GM19099 (cell line): ENCODE data around the gene ZBTB7A.
A peak's percentile ranks its signal among the peaks of the same experiment; 100 is the strongest.

Experiments
- POLR2A ChIP-seq: IDR thresholded peaks from 3 replicates; pipeline ENCODE4 v1.6.1; 2011; ENCODE audit warnings: low read depth; ENCODE audit not compliant: insufficient read length; ENCODE audit errors: extremely low read depth

The ZBTB7A gene

DNA sequence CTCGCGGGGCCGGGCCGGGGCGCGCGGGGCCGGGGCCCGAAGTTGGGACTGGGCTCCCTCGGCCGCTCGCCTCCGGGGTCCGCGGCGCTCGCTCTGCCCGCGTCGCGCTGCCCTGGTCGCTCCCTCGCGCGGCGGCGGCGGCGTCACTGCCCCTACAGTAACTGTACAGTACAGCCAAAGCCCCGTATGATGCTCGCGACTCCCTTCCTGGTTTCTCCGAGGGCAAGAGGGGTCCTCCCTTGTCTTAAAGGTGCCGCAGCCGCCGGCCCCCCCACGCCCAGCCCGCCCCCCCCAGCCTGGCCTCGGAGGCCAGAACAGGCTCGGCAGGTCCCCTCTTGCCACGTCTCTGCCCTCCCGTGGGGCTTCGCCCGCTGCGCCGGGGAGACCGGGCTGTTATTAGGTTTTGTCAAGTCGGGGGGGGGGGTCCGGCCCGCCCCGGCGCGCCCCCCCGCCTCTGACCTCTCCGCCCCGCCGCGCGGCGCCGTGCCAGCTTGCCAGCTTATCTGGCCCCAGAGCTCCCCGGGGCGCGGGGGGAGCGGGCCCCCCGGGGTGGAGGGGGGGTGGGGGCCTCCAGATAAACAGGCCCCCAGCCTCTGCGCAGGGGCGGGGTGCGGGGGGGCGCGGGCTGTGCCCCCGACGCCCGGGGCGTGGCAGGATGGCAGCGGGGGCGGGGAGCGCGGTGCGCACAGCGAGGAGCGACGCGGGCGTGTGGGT lies at the start of gene ZBTB7A:
TSS of gene ZBTB7A (minus strand) at position 218 of the 714 bp plus-strand sequence. CDS start 11,667 bp downstream, outside the sequence.
- TF ChIP-seq POLR2A = peak; percentile 48

DNA sequence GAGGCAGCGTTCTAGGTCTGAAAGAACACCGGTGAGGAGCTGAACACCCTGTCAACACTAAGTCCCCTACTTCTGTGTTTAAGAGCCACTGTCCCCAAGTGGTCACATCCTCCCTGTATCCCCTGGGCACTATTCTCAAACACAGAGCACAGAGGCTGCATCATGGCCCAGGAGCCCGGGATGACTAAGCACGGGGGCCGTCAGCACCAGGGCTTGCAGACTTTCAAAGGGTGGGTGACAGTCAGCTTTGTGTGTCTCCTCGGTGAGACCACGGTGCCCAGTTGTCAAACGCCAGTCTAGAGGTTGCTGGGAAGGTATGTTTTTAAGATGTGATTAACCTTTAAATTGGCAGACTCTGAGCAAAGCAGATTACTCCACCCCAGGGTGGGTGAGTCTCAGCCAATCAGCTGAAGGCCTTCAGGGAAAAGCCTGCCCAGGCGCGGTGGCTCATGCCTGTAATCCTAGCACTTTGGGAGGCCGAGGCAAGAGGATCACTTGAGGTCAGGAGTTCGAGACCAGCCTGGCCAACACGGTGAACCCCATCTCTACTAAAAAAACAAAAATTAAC lies 49.2 kb upstream of the ZBTB7A start:
- no peak for TF ChIP-seq POLR2A

DNA sequence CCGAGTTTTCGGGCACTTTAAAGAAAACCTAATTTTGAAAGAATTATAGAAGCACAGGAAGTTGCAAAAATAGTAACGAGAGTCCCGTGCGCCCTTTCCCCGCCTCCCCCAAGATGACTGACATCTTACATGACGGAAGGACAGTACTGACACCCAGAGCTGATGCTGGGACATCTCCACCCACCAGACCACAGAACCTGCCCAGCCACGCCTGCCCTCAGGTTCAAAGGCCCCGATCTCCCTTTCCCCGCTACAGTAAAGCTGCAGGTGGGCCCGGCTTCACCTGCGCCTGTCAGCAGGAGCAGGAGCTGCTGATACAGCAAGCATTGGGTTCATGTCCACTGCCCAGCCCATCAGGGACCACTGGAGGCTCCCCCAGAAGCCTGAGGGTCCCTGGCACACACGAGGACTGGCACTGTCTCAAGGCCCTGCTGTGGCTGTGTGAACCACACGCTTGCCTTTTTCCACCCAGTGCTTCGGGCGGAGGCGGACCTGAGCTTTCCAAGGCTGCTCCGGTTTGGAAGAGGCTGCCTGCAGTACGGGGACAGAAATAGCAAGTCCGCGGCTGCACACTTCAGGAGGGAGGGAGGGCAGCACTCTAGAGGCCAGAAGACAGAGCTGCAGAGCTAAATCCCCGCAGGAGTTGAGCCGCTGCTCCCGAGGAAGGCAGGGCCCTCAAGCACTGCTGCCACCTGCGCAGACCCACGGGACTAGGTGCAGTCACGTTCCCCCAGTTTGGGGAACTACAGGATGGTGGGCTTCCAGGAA lies 48.5 kb upstream of the ZBTB7A start:
- TF ChIP-seq POLR2A = no peak

DNA sequence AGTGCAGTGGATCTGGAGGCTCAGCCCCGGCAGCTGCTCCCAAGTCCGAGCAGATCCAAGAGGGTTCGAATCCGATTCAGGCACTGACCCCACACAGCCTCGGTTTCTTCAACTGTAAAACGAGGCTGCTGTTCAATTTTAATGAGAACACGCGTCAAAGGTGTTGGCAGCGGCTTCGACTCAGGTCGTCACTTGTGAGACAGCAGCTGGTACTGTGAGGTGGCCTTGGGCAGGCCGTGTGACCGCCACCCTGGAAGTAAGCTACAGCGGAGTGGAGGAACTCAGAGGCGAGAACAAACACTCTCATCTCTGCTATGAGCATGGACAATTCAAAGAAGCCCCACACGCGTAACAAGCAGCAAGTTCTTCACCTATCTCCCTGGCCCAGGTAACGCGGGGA lies 47.5 kb upstream of the ZBTB7A start:
- no peak for TF ChIP-seq POLR2A

- no peak for TF ChIP-seq POLR2A
Observed at GRCh38 chr19:4113398-4114088, 46.8 kb upstream of the ZBTB7A start.

DNA sequence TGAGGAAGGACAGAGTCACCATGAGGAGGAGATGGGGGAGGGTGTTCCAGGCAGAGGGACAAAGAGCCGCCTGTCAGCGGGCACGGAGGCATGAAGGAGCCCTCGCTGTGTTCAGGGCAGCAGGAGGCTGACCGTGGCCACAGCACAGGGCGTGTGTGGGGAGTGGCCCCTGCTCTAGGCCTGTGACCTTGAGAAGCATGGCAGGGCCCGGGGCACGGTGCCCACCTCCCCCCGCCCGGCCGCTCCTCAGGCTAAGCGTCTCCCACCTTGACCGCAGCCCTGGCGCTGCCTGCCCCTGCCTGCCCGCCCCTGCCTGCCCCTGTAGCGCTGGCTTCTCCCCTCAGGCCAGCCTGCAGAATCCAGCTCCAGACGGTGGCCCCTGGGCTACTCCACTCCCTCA lies 45.7 kb upstream of the ZBTB7A start:
- no peak for TF ChIP-seq POLR2A

DNA sequence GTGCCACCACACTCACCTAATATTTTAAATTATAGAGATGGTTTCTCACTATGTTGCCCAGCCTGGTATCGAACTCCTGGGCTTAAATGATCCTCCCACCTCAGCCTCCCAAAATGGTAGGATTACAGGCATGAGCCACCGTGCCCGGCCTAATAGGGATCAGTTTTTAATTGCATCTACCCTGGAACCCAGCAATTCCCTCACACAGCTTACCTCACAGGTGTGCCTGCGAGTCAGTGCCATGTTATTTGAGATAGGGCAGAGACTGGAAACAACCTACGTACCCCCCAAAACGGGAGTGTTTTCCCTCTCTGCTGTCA lies 42.9 kb upstream of the ZBTB7A start:
- no peak for TF ChIP-seq POLR2A

- TF ChIP-seq POLR2A = no peak
Observed at GRCh38 chr19:4108767-4109625, 42.3 kb upstream of the ZBTB7A start.

GRCh38 chr19:4103080-4103433 lies 36.4 kb upstream of the ZBTB7A start:
- TF ChIP-seq POLR2A = no peak

DNA sequence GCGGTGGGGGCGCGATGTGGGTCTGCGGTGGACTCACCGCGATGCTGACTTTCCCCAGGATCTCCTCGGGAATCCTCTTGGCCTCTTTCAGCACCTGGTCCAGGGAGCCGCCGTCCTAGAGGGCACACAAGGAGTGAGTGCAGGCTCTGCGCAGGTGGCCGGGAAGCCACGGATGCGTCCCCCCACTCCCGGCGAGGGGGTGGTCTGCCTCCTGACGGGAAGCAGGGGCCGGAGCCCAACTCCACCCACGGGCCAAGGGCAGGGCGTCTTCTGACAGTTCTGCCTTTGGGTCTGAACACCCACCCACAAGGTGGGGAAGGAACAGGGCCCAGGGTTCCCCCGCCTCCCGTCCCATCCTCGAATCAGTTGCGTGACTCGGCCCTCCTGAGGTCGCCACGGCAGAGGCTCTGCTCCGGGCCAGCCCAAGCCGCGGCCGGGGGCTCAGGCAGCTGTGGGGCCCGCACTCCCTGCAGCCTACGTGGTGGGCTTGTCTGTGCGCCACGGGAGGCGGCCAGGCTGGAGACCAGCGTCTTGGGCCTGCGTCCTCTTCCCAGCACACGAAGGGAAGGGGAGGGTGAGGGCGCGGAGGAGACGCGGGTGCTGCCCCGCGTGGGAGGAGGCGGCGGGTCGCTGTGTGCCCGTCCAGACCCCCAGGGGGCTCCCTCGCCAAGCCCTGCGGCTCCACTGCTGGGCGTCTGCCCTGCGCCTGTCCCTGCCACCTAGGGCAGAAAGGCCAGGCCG lies 35.8 kb upstream of the ZBTB7A start:
- no peak for TF ChIP-seq POLR2A

DNA sequence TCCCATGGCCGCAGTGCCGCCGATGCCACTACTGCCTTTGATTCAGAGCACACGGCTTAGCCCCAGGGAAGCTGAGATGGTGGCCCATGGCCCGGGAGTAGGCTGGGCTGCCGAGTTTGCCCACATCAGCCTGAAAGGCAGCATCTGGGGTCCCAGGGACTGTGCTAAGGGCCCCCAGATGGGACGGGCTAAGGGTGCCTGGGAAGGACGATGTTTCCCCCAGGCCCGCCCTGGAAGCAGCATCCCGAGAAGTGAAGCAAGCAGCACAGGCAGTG lies 34.7 kb upstream of the ZBTB7A start:
- no peak for TF ChIP-seq POLR2A

DNA sequence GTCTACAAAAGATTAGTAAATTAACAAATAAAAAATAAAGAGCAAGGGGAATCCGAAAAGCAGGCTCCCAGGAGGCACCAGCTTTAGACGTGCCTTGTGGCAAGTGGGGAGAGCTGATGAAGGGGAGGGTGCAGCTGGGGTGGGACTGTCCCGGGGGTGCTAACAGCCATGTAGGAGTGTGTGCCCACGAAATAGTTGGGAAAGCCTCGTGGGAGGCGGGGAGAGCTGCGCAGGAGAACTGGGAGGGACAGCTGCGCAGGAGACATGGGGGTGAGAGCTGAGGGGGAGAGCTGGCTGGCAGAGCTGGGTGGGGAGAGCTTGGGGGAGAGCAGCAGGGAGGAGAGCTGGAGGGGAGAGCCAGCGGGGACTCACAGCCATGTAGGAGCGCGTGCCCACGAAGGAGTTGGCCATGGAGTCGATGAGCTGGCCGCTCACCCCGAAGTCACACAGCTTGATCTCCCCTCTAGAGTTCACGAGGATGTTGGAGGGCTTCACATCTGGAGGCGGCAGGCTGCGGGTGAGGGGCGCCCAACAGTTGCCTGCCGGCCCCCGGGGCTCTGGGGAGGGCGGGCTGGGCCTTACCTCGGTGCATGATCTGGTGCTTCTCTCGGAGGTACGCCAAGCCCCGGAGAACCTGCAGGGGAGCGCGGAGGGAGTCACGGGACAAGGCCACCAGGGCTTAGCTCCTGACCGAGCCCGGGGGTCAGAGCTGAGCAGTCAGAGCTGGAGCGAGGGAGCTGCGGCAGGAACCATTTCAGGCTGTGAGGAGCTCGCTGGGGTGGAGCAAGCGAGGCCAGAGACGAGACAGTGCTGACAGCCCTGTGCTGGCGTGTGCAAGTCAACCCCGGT lies 34.2 kb upstream of the ZBTB7A start:
- TF ChIP-seq POLR2A = no peak

DNA sequence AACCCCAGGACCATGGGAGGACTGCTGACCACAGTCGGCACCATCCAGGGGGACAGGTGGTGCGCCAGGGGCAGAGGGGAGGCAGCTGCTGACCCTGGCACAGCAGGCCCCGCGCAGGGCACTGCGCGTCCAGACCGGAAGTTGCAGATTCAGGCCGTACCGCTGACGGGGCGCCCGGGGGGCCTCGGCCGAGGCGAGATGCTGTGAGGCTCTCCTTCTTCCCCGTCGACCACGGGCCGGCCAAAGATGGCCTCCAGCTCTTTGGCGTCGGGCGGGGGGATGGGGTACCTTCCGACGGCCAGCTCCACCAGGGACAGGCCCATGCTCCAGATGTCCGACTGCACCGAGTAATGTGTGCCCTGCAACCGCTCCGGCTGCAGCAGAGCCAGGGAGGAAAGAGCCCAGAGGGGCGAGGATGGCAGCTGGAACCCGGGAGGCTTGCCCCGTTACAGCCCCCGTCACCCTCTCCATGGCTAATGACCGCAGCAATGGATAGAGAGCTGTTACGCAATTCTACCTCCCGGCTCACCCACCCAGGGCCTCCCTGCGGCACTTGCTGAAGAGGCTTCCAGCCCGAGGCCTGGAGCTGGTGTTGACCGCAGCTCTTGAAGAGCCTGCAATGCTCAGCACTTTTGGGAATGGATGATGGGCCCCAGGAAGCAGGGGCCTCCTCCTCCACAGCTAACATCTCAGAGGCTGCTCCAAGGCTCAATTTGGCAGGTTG lies 32.5 kb upstream of the ZBTB7A start:
- TF ChIP-seq POLR2A = no peak
